HepG2 (cell line): ENCODE results near the gene REEP3.

ENCODE experiments used
- CC2D1A ChIP-seq: sonication (generic); formaldehyde crosslinking; IDR thresholded peaks from 2 replicates; pipeline ENCODE4 v1.8.1; 2023; ENCODE audit warnings: mild to moderate bottlenecking, missing genetic modification reagents
- CTCF ChIP-seq: sonication (generic); formaldehyde crosslinking; IDR thresholded peaks from 2 replicates; pipeline ENCODE4 v1.5.0; 2020; ENCODE audit warnings: mild to moderate bottlenecking, missing genetic modification reagents, moderate library complexity
- EZH2 ChIP-seq: conservative IDR thresholded peaks from 2 replicates; pipeline ENCODE4 v1.6.1; 2012; ENCODE audit warnings: mild to moderate bottlenecking, low read depth, low read length, moderate library complexity
- FOSL2 ChIP-seq: sonication (generic); formaldehyde crosslinking; IDR thresholded peaks from 2 replicates; pipeline ENCODE4 v1.4.0; 2020; ENCODE audit warnings: missing genetic modification reagents
- NFRKB ChIP-seq: fragments of 450-650 bp; IDR thresholded peaks from 2 replicates; pipeline ENCODE4 v1.6.1; 2017
- RORA ChIP-seq: sonication (generic); formaldehyde crosslinking; IDR thresholded peaks from 2 replicates; pipeline ENCODE4 v1.5.0; 2020; ENCODE audit warnings: mild to moderate bottlenecking, missing genetic modification reagents, moderate library complexity
- SIN3A ChIP-seq: IDR thresholded peaks from 2 replicates; pipeline ENCODE4 v1.6.1; 2011; ENCODE audit warnings: low read depth, mild to moderate bottlenecking, control low read depth, low read length, borderline replicate concordance
- SP4 ChIP-seq: sonication (generic); formaldehyde crosslinking; IDR thresholded peaks from 2 replicates; pipeline ENCODE4 v1.8.1; 2023; ENCODE audit warnings: mild to moderate bottlenecking, missing genetic modification reagents
- SRF ChIP-seq: IDR thresholded peaks from 2 replicates; pipeline ENCODE4 v1.6.1; 2011; ENCODE audit warnings: mild to moderate bottlenecking, low read depth, low read length, moderate library complexity
- TAF1 ChIP-seq: sonication (generic); formaldehyde crosslinking; IDR thresholded peaks from 2 replicates; pipeline ENCODE4 v1.4.0; 2020; ENCODE audit warnings: missing genetic modification reagents
- TBX2 ChIP-seq: sonication (generic); formaldehyde crosslinking; IDR thresholded peaks from 2 replicates; pipeline ENCODE4 v1.5.0; 2020; ENCODE audit warnings: missing genetic modification reagents, mild to moderate bottlenecking, borderline replicate concordance
- TRIM24 ChIP-seq: sonication (generic); formaldehyde crosslinking; IDR thresholded peaks from 2 replicates; pipeline ENCODE4 v1.8.0; 2022; ENCODE audit warnings: mild to moderate bottlenecking, missing genetic modification reagents
- ZBTB1 ChIP-seq: sonication (generic); formaldehyde crosslinking; IDR thresholded peaks from 2 replicates; pipeline ENCODE4 v1.4.0; 2020; ENCODE audit warnings: missing genetic modification reagents, borderline replicate concordance
- ZNF414 ChIP-seq: sonication (generic); formaldehyde crosslinking; IDR thresholded peaks from 2 replicates; pipeline ENCODE4 v1.5.0; 2020; ENCODE audit warnings: missing genetic modification reagents

GRCh38 chr10:63537536-63537935 lies 16.3 kb downstream of the REEP3 start:
- TF ChIP-seq TAF1 (CRISPR knock-in tag) (no peak), RORA (CRISPR knock-in tag) (no peak), SP4 (no peak), TBX2 (CRISPR knock-in tag) (no peak), EZH2 (no peak), NFRKB (no peak), SRF (no peak), CC2D1A (CRISPR knock-in tag) (no peak), ZBTB1 (CRISPR knock-in tag) (no peak), SIN3A (no peak), ZNF414 (CRISPR knock-in tag) (no peak), CTCF (CRISPR knock-in tag) (no peak), TRIM24 (CRISPR knock-in tag) (no peak), FOSL2 (CRISPR knock-in tag) (no peak)
